Testis (tissue), 3 donors: ENCODE measurements around the gene MMP24. TPM values are rescaled to one million over a fixed set of nuclear protein-coding genes. Genes with fewer than 3 reads are reported as not detected.

Experiments
- DNase-seq: peaks from one replicate; pipeline ENCODE4 v3.0.0-alpha.2; 2019
- H3K27ac ChIP-seq, 2 donors: fragments of 200-600 bp; sonication (generic); one replicate each; pipeline ENCODE4 v1.5.1; 2019
- H3K27me3 ChIP-seq: fragments of 200-600 bp; sonication (generic); one replicate; pipeline ENCODE4 v1.5.1; 2019
- H3K36me3 ChIP-seq: fragments of 200-600 bp; sonication (generic); one replicate; pipeline ENCODE4 v1.5.1; 2017; ENCODE audit warnings: low read depth; ENCODE audit errors: missing control alignments
- H3K4me1 ChIP-seq: fragments of 200-600 bp; sonication (generic); one replicate; pipeline ENCODE4 v1.5.1; 2019
- H3K4me3 ChIP-seq, 2 donors: fragments of 200-600 bp; sonication (generic); one replicate each; pipeline ENCODE4 v1.5.1; 2017 to 2019
- H3K9me3 ChIP-seq: fragments of 200-600 bp; sonication (generic); one replicate; pipeline ENCODE4 v1.5.1; 2017
- CTCF ChIP-seq, 3 experiments: fragments of 450-650 bp in 2 of 3; fragments of 200-600 bp in 1 of 3; sonication (generic) in 1 of 3; IDR thresholded peaks; one replicate each; pipeline ENCODE4 v1.5.1; 2016 to 2019; ENCODE audit warnings: antibody characterized with exemption in 3 of 3, mild to moderate bottlenecking in 2 of 3, moderate library complexity in 1 of 3
- POLR2A ChIP-seq: fragments of 450-650 bp; IDR thresholded peaks from one replicate; pipeline ENCODE4 v1.6.1; 2017; ENCODE audit warnings: antibody characterized with exemption, mild to moderate bottlenecking, moderate library complexity
- WGBS, 2 donors: methylation state at CpG; one replicate each; pipeline ENCODE4 v1.1.5; 2018; 5-methylcytosine and 5-hydroxymethylcytosine counted together
- intact Hi-C: fragments of 100-400 bp; cut with DNase I; formaldehyde crosslinking; loops from one replicate; pipeline ENCODE4 v1.15.1; 2023; ENCODE audit warnings: low total_unique reads
- polyA plus RNA-seq: library from polyadenylated mRNA; stranded (reverse); fragments of 350-450 nt; fragmentation: Illumina TruSeq; extraction: RNeasy Lipid Tissue Mini Kit (QIAGEN cat#74804); gene quantifications from one replicate; pipeline ENCODE4 v1.2.3, GENCODE V29; 2014; ENCODE audit warnings: low read depth, low replicate concordance; ENCODE audit not compliant: insufficient read depth
- total RNA-seq, 2 donors: library from RNA; depleted of rRNA; stranded (reverse); fragments of >200 nt; gene quantifications; one replicate each; pipeline ENCODE4 v1.2.3, GENCODE V29; 2016

MMP24 gene
- total and polyA plus RNA-seq, 3 donors from 2014 or later, result 1.1 to 2.2 (median 1.1) TPM

GRCh38 chr20:35303382-35303734, 76.9 kb downstream of the MMP24 start:
- no peaks in the 10 kb centered on the region for H3K36me3 ChIP-seq
- no peak for TF ChIP-seq CTCF (IDR thresholded peaks at IDR 0.05)
- TF ChIP-seq POLR2A, result no peak
- no peak overlapping the region for H3K27ac ChIP-seq
- no peak for DNase-seq
- no peaks in the 10 kb centered on the region for H3K9me3 ChIP-seq
- 51 to 56% methylated on average over 10 to 11 of the region's 11 CpGs for WGBS, 2 donors
- H3K27me3 ChIP-seq, result no peaks in the 10 kb centered on the region
- no peak overlapping the region for H3K4me3 ChIP-seq
- intact Hi-C loops, result no loop called here
- peaks cover 20% of the 10 kb centered on the region for H3K4me1 ChIP-seq

- intact Hi-C loops, result no loop called here
- H3K27me3 ChIP-seq, result no peaks in the 10 kb centered on the region
- H3K9me3 ChIP-seq, result no peaks in the 10 kb centered on the region
- no peak overlapping the region for H3K27ac ChIP-seq
- no peak overlapping the region for H3K4me3 ChIP-seq
- H3K36me3 ChIP-seq, result no peaks in the 10 kb centered on the region
- WGBS, 2 donors, result 8 to 26% methylated on average over 10 to 18 of the region's 18 CpGs
- H3K4me1 ChIP-seq, result peaks cover 21% of the 10 kb centered on the region
- TF ChIP-seq POLR2A (no peak), CTCF (IDR thresholded peaks at IDR 0.05) (peak; percentile 86 to 89 (median 89))
- peak; percentile 94 for DNase-seq
Observed at GRCh38 chr20:35303735-35304491, 77.4 kb downstream of the MMP24 start.

GRCh38 chr20:35304956-35305355, 78.5 kb downstream of the MMP24 start:
- Histone ChIP-seq H3K27ac (no peak overlapping the region), H3K36me3 (no peaks in the 10 kb centered on the region), H3K9me3 (no peaks in the 10 kb centered on the region), H3K4me1 (peaks cover 21% of the 10 kb centered on the region), H3K4me3 (no peak overlapping the region), H3K27me3 (no peaks in the 10 kb centered on the region)
- 88 to 89% methylated on average over 6 of the region's 6 CpGs for WGBS, 2 donors
- intact Hi-C loops, result loop anchor here (5.0 kb wide), 1 partner anchor 132 kb away; the partner anchor contains the start of gene GDF5
- DNase-seq, result no peak
- TF ChIP-seq CTCF (IDR thresholded peaks at IDR 0.05) (no peak), POLR2A (no peak)

- Histone ChIP-seq H3K27ac (no peak overlapping the region), H3K4me1 (peaks cover 21% of the 10 kb centered on the region), H3K27me3 (no peaks in the 10 kb centered on the region), H3K9me3 (no peaks in the 10 kb centered on the region), H3K4me3 (no peak overlapping the region), H3K36me3 (no peaks in the 10 kb centered on the region)
- intact Hi-C loops, result loop anchor here (5.0 kb wide), 1 partner anchor 131 kb away; the partner anchor contains the start of gene GDF5
- WGBS, 2 donors, result 92 to 93% methylated on average over 7 to 12 of the region's 12 CpGs
- DNase-seq, result no peak
- TF ChIP-seq POLR2A, result no peak
- TF ChIP-seq CTCF (IDR thresholded peaks at IDR 0.05), result no peak
Observed at GRCh38 chr20:35305682-35306556, 79.4 kb downstream of the MMP24 start.
